Hepatocyte (in vitro differentiated cells): ENCODE measurements around the gene TM9SF2.

ENCODE experiments used
- CTCF ChIP-seq: fragments of 200-600 bp; sonication (generic); IDR thresholded peaks from 2 replicates; pipeline ENCODE4 v1.5.1; 2016; ENCODE audit warnings: antibody characterized with exemption, mild to moderate bottlenecking; ENCODE audit not compliant: poor library complexity
- EZH2 ChIP-seq: fragments of 200-600 bp; sonication (generic); IDR thresholded peaks from 2 replicates; pipeline ENCODE4 v1.6.1; 2016; ENCODE audit warnings: antibody characterized with exemption, mild to moderate bottlenecking, borderline replicate concordance
- EZH2phosphoT487 ChIP-seq: fragments of 200-600 bp; sonication (generic); IDR thresholded peaks from one replicate; pipeline ENCODE4 v1.6.1; 2018; ENCODE audit warnings: antibody characterized with exemption, mild to moderate bottlenecking, low read depth, moderate library complexity; ENCODE audit not compliant: unreplicated experiment, severe bottlenecking

- TF ChIP-seq CTCF, result no peak
- TF ChIP-seq EZH2, result no peak
- no peak for TF ChIP-seq EZH2phosphoT487
Observed at GRCh38 chr13:99486996-99487395, 14.3 kb upstream of the TM9SF2 start.
